GM13976 (cell line): ENCODE measurements around the gene MAN2A1.
"Not testable (repeated sequence)": the region's sequence is repeated elsewhere in the genome, so short reads cannot be mapped to it uniquely, and the experiment has no call there.

Experiments
- DNase-seq: peaks from one replicate; pipeline ENCODE4 v3.0.0; 2012; ENCODE audit warnings: low spot score
- CTCF ChIP-seq: IDR thresholded peaks from 2 replicates; pipeline ENCODE4 v1.5.1; 2012; ENCODE audit warnings: borderline replicate concordance, mild to moderate bottlenecking; ENCODE audit not compliant: insufficient read depth; ENCODE audit errors: extremely low read depth, missing control alignments, control extremely low read depth
- in situ Hi-C: fragments of 300-500 bp; cut with MboI; formaldehyde crosslinking; loops from one replicate; pipeline ENCODE4 v1.12.0; 2022; ENCODE audit warnings: low sequenced_read_pairs, mixed read lengths, inconsistent platforms; ENCODE audit not compliant: unreplicated experiment

Gene MAN2A1

GRCh38 chr5:109825450-109825849, 135.7 kb downstream of the MAN2A1 start:
- TF ChIP-seq CTCF: no peak
- no peak for DNase-seq
- in situ Hi-C loops: no loop called here

DNA sequence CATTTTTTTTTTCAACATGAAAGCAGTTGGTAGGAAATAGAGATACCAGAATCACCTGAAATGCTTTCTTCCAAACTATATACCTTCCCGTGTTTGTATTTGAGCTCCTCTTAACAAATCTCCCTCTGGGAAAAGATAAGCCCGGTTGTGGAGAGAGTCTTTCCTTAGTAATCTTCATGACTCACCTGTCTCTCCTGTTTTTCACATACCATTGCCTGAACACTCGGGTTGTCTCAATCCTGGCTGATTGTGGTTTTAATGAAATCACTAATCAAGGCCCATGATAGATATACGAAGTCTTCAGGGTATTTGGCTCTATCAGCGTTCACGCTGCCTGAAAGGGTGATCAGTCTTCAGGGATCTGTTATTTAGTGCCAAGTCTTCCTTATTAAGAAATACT, 136.7 kb downstream of the MAN2A1 start:
- no peak for DNase-seq
- TF ChIP-seq CTCF: no peak
- in situ Hi-C loops: no loop called here

DNA sequence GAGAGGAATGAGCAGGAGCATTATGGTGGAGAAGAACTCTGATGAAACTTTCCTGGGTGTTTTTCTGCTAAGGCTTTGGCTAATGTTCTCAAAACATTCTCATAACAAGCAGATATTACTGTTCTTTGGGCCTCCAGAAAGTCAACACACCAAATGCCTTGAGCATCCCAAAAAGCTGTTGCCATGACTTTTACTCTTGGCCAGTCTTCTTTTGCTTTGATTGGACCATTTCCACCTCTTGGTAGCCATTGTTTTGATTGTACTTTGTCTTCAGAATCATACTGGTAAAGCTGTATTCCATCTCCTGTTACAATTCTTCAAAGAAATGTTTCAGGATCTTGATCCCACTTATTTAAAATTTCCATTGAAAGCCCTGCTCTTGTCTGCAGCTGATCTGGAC, 139.6 kb downstream of the MAN2A1 start:
- in situ Hi-C loops: no loop called here
- no peak for TF ChIP-seq CTCF
- DNase-seq: no peak

GRCh38 chr5:109830955-109831502, 141.3 kb downstream of the MAN2A1 start:
- TF ChIP-seq CTCF: no peak
- DNase-seq: no peak
- in situ Hi-C loops: no loop called here

- in situ Hi-C loops, DNase-seq: not testable (repeated sequence)
These were observed 142.8 kb downstream of the MAN2A1 start for GRCh38 chr5:109832207-109833188.

GRCh38 chr5:109833946-109834345, 144.2 kb downstream of the MAN2A1 start:
- DNase-seq: no peak
- in situ Hi-C loops: no loop called here
- no peak for TF ChIP-seq CTCF

GRCh38 chr5:109836280-109836679, 146.6 kb downstream of the MAN2A1 start:
- DNase-seq: no peak
- no peak for TF ChIP-seq CTCF
- in situ Hi-C loops: no loop called here
